KBM-7 (cell line): ENCODE data around the gene PELI3.
"Not testable (repeated sequence)": the region's sequence is repeated elsewhere in the genome, so short reads cannot be mapped to it uniquely, and the experiment has no call there.

Source experiments
- DNase-seq: peaks from one replicate; pipeline ENCODE4 v3.0.0-alpha.2; 2015
- in situ Hi-C: fragments of 300-500 bp; cut with MboI; formaldehyde crosslinking; loops from 2 replicates; pipeline ENCODE4 v1.14.3; 2020; ENCODE audit warnings: low sequenced_read_pairs, low pct_unique_long_range_greater_than_20kb, mixed read lengths

PELI3 gene, protein sequence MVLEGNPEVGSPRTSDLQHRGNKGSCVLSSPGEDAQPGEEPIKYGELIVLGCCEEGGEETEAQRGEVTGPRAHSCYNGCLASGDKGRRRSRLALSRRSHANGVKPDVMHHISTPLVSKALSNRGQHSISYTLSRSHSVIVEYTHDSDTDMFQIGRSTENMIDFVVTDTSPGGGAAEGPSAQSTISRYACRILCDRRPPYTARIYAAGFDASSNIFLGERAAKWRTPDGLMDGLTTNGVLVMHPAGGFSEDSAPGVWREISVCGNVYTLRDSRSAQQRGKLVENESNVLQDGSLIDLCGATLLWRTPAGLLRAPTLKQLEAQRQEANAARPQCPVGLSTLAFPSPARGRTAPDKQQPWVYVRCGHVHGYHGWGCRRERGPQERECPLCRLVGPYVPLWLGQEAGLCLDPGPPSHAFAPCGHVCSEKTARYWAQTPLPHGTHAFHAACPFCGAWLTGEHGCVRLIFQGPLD

DNA sequence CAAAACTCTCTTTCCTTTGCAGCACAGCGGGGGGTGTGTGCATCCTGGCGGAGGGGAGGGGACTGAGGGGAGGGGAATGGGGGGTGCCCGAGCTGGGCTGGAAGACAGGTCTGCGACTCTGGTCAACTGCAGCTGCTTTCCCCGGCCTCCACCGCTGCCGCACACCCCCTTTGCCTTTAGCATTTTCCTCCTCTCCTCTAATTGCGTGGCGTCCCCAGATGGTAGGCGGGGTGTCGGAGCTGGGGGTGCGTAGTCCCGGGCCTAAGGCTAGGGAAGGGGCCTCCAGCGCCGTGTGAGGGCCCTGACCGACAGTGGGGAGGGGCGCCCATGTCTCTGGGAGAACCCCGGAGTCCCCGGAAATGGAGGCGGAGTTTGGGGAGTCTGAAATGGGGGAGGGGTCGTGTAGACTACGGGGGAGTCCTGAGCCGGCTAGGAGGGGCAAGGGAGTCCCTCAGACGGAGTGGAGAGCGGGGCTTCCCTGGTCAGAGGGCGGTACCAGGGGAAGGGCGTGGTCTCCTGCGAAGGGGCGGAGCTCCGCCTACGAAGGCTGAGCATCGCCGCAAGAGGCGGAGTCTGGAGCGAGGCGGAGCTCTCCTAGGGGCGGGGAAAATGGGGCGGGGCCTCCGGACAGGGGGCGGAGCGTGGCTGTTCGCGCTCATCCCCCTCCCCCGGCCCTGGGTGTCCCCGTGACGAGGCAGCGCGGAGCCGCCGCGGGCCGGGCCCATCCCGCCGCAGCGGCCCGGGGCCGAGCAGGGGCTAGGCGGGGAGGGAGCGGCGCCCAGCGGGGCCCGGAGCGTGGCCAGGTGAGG is at the start of gene PELI3:
Gene PELI3 (plus strand): TSS at position 681 of the 809 bp plus-strand sequence. CDS start 1,224 bp downstream, outside the sequence.
- in situ Hi-C loops: no loop called here
- peak; percentile 87 for DNase-seq

DNA sequence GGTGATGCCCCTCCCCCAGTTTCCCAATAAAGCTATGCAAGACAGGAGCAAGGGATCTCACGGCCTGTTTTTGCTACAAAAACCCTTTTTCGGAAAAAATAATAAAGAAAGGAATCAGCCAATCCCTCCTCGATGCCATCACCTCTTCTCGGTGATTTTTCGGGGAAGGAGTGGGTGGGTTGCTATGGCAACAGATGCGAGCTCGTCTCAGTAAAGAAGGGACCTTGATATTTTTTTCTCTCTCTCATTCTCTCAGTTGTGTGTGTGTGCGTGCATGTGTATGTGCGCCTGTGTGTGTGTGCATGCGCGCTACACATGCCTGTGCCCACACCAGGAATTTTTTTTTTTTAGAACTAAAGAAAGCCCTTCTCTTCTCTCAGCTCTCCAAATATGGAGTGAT is 49.7 kb upstream of the PELI3 start:
- no peak for DNase-seq
- in situ Hi-C loops: no loop called here

DNA sequence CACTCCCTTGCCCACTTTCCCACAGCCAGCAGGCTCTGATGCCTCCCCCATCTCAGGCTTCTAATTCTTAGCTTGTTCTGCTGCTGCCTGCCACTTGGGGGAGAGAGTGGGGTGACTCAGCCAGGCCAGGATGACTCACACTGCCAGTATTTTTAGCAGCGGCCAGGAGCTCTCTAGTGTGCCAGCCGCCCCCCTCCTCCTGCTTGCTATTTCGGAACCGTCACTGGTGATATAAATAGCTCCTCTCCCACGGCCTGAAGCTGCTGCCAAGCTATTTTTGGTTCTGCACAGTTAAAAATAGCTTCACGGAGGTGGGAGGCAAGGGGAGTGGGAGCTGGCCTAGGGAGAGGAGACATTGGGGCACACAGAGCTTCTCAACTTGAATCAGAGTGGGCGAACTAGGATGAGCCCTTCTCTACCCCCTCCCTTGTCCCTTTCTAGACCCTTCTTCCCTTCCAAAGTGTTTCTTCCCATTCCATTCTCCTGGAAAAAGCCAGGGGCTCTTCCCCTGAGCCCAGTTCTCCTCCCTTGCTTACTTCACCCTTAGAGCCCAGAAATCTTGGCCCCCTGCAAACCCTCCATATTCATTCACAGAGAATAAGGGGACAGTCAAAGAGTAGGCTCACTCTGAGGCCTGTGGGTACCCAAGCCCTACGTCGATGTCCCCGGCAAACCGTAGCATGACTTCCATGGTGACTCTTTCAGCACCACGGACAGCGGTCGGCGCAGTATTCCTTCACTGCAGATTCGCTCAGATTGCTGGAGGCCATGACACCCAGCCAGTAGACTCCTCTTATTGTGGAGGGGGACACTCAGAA is 48.3 kb upstream of the PELI3 start:
- in situ Hi-C loops: no loop called here
- DNase-seq: peak; percentile 83

DNA sequence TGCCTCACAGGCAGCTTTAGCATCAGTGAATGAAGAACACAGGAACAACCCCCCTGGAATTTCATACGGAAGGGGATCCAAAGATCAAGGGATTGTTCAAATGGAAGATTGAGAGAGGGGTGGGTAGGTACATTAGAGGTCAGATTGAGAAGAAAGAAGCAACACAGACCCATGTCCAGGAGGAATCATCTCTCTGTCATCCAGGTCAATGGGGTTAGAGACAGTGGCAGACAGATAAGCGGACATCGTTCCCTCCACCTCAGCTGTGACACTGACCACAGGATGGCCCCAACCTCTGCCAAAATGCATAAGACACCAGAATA is 47.8 kb upstream of the PELI3 start:
- in situ Hi-C loops: no loop called here
- no peak for DNase-seq

DNA sequence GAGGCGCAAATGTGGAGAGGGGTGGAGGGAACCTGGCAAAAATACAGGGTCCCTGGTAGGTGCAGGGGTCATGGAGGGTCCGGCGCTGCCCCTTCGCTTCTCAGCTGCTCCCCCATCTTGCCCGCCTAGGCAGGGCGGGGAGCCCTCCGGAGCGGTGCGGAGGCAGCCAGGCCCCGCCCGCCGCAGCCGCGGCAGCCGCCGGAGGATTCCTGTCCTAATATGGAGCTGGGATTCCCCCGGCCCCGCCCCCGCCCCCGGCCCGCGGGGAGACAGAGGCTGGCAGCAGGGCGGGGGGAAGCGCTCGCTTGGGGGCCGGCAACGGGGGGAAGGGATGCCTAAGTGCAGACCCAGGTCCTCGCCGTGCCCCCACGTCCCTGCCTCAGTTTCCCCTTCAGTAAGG is 46.9 kb upstream of the PELI3 start:
- DNase-seq: no peak
- in situ Hi-C loops: no loop called here

DNA sequence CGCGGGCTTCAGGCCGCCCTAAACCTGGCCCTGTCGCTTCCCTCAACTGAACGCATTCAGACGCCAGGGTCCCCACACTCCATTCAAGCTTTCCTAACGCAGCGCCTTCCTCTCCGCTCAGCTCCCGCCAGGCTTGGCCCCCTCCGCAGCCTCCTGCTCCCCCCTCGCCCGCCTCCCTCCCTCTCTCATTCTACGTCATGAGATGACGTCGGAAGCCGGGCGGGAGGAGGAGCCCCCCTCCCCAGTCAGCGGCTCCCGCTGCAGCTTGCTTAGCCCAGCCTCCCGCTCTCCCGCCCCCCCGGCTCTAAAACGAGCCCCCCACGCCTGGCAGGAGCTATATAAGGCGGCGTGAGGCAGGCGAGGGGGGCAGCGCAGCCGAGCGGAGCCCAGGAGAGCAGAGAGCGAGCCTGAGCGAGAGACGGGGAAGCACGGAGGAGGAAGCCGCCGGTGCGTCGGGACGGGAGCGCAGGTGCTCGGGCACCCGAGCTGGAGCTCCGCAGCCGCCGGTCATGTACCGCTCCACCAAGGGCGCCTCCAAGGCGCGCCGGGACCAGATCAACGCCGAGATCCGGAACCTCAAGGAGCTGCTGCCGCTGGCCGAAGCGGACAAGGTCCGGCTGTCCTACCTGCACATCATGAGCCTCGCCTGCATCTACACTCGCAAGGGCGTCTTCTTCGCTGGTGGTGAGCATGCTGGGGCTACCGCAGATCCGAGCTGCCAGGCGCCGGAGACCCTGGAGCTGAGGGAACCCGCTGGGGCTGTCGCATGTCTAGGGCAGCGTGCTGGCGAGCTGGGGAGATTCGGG is 45.8 kb upstream of the PELI3 start, which contains the start of gene NPAS4:
Gene NPAS4 (plus strand): TSS at position 365 of the 806 bp plus-strand sequence. CDS start 145 bp downstream, at position 510.
- in situ Hi-C loops: no loop called here
- DNase-seq: no peak

DNA sequence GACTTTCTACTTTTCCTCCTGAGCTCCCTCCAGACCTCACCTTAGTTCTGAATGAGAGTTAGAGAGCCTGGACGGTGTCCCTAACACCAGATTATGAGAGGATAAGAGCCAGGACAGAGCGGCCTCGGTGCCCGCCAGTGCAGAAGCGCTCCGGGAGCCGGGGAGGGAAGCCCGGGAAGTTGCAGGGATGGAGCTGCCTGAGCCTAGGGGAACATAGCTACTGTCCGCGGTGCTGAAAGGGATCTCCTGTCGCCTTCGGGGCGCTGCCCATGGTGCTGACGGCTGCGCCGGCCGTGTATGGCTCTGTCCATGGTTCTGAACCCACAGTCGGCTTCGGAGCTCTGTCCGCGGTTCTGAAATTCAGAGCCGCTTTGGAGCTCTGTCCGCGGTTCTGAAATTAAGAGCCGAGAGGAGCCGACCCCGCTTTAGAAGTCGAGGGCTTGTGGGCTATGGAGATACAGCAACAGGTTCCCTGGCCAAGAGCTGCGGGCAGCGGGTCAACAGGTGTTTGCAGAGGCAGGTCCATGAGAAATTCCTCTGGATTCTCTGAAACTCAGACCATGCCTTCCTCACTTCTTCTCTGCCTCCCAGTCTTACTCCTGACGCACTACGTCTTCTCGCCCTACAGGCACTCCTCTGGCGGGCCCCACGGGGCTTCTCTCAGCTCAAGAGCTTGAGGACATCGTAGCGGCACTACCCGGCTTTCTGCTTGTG is 45.1 kb upstream of the PELI3 start:
- peak; percentile 90 for DNase-seq
- in situ Hi-C loops: no loop called here

DNA sequence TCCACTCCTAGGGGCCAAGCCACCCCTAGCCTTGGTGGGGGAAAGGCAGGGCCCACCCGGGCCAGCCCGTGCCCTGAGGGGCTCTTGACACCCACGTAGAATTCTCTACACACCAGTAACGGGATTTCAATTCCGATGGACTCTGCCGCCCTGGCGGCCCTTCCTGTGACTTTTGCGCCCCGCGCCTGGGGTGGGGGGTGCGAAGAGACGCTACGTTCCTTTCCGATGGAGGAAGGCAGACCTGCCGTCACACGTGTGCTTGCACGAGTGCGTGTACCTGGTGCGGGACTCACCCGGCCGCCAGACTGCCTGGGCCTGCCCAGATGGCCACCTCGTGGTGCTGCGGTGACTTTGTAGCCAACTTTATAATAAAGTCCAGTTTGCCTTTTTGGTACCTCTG is 40.4 kb upstream of the PELI3 start:
- in situ Hi-C loops: no loop called here
- no peak for DNase-seq

DNA sequence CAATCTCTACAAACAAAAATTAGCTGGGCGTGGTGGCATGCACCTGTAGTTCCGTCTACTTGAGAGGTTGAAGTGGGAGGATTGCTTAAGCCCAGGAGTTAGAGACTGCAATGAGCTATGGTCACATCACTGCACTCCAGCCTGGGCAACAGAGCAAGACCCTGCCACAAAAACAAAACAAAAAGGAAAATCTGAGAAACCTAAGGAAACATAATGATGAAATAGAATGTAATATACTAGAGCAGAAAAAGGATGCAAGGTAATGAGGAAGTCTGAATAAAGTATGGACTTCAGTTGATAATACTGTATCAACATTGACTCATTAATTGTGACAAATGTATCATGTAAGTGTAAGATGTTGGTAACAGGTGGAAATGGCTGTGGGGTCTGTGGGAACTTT is 37.8 kb upstream of the PELI3 start:
- in situ Hi-C loops: no loop called here
- DNase-seq: no peak

DNA sequence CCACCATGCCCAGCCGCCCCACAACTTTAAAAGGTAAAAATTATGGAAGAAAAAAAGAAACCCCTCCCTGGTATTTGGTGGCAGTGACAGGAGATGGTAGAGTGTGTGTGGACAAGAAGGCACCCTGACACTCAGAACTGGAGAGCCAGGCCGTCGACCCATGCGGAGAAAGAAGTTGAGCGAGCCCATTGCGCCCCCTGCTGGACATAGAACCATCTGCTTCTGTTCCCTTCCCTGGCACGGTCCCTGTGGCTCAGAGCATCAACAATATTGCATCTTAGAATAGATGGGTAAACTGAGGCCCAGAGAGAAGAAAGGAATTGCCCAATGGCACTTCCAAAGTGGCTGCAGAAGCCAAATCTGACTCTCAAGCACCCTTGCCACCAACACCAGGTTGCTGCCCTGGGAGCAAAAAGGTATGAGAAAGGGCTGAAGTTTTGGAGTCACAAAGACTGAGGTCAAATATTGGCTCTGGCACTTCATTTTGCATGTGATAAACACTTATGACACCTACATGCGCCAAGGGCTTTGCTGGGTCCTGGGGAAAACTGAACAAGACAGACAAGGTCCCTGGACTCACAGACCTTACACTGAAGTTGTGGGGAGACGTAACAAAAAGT is 36.6 kb upstream of the PELI3 start:
- peak; percentile 71 for DNase-seq
- in situ Hi-C loops: no loop called here

DNA sequence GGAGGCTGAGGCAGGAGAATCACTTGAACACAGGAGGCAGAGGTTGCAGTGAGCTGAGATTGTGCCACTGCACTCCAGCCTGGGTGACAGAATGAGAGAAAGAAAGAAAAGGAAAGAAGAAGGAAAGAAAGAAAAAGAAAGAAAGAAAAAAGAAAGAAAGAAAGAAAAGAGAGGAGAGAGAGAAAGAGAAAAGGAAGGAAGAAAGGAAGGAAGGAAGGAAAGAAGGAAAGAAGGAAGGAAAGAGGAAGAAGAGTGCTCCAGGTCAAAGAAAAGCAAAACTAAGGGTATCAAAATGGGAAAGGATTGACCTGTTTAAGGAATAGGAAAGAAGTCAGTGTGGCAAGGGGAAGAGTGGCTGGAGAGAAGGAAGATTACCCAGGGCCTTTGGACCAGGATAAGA is 35.4 kb upstream of the PELI3 start:
- in situ Hi-C loops, DNase-seq: not testable (repeated sequence)

DNA sequence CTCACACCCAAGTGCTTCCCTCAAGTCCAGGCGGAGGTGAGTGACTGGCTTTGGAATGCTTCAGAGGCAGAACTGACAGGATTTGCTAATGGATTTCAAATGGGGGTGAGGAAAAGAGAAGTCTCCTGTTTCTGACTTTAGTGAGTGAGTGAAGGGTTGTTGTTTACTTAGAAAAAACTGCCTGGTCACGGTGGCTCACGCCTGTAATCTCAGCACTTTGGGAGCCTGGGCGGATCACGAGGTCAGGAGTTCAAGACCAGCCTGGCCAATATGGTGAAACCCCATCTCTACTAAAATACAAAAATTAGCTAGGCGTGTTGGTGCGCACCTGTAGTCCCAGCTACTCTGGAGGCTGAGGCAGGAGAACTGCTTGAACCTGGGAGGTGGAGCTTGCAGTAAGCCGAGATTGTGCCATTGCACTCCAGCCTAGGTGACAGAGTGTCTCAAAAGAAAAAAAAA is 34.8 kb upstream of the PELI3 start:
- in situ Hi-C loops, DNase-seq: not testable (repeated sequence)

DNA sequence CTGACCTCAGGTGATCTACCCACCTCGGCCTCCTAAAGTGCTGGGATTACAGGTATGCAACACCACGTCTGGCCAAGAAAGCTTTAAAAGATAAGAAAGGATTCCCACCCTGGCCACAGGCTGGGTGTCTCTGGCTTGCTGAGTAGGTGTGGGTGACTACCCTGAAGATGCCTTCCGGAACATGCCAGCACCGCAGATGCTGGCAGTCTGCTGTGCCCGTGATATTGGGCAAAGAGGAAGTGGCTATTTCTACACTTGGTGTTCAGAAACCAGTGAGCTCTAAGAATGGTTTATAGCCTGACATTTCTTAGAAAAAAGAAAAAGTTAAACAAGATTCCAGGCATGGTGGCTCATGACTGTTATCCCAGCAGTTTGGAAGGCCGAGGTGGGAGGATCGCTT is 34.1 kb upstream of the PELI3 start:
- in situ Hi-C loops: no loop called here
- no peak for DNase-seq

DNA sequence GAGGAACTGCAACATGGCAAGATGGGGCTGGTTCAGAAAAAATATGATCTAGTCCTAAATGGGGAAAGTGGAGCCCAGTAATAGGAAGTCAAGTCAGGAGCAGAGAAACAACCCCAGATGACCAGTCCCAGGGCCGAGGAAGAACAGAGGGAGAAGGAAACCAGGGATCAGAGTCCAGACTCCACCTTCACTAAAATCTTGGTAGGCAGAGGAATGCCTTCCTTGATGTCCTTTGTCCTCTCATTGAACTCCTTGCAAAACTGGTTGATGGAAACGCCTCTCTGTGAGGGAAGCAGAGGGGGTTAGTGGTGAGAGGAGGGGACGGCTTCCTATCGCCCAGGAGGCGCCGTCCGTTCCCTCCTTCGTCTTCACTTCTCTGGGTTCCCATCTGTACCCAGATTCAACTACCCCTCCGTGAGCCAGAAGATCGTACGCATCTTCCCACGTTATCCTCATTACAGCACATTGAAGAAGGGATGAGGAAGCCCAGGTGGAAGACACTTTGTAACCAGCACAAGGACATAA is 28.7 kb upstream of the PELI3 start:
- in situ Hi-C loops: no loop called here
- DNase-seq: no peak

DNA sequence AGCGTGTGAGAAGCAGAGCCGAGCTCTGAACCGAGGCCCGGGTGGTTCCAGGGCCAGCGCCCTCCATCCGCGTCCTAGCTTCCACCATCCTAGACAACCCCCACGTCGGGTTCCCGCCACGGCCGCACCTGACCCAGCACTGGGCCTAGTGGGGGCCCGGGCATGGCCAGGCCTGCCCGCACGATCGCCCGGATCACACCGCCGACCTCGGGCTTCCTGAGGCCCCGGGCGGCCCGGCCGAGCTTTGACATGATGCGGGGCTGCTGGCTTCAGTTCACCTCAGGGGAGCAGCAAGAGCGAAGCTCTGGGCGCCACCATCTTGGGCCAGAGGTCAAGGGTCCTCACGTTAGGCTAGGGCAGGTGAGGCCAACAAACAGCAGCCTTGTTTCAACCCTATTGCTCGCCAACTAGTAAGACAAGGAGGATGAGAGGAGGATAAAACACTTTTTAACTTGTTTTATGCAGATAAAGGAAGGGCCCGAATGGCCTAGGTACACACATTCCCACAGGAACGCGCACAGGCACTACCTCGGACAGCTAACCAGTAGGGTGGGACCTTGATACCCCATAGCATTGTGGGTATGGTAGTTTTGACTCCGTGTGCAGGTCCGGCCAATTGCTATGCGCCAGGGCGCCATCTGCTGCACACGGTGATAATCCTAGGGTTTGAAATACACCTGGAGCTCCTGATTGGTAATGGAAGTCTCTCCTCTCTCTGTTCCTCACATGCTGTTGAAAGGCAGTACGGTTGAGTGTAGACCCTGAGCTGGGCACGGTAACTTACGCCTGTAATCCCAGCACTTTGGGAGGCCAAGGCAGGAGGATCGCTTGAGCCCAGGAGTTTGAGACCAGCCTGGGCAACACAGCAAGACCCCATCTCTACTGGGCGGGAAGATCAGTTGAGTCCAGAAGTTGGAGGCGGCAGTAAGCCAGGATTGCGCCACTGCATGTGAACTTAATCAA is 27.9 kb upstream of the PELI3 start, which contains the start of gene MRPL11:
Gene MRPL11 (minus strand): TSS at position 345 of the 963 bp plus-strand sequence. CDS start 94 bp downstream, at position 251.
- in situ Hi-C loops: no loop called here

More for the DNA sequence above, 27.9 kb upstream of the PELI3 start, which contains the start of gene MRPL11:
- DNase-seq: peak; percentile 95
